PC-9 (cell line): ENCODE measurements around the gene STX18. TPM values are rescaled to one million over a fixed set of nuclear protein-coding genes. Genes with fewer than 3 reads are reported as not detected.
"Not testable (repeated sequence)": the region's sequence is repeated elsewhere in the genome, so short reads cannot be mapped to it uniquely, and the experiment has no call there.

ENCODE experiments used
- BruUV-seq: library from RNA; stranded (reverse); fragments of 400-500 nt; replicated peaks from 2 replicates; lab custom pipeline; 2021; lab: Mats Ljungman, UMichigan
- CTCF ChIA-PET: fragments of 300-600 bp; sonication (Branson Sonifier 250); formaldehyde crosslinking; loops from one replicate; lab custom pipeline; 2022; ENCODE audit warnings: antibody characterized with exemption; lab: Charles Lee
- POLR2A ChIA-PET: fragments of 300-600 bp; sonication (Branson Sonifier 250); formaldehyde crosslinking; loops from one replicate; lab custom pipeline; 2022; ENCODE audit warnings: antibody characterized with exemption; ENCODE audit not compliant: unreplicated experiment; lab: Charles Lee
- DNase-seq, 2 experiments: peaks; one replicate each; pipeline versions ENCODE4 v3.0.0 to v3.0.0-alpha.2; 2015 to 2022; ENCODE audit warnings: mixed read lengths in 1 of 2
- H2AFZ ChIP-seq: fragments of 200-600 bp; sonication (generic); 2 replicates; pipeline ENCODE4 v1.8.1; 2017; ENCODE audit warnings: antibody characterized with exemption
- H3F3A ChIP-seq: fragments of 200-600 bp; sonication (generic); 2 replicates; pipeline ENCODE4 v1.8.1; 2017; ENCODE audit warnings: antibody characterized with exemption, mild to moderate bottlenecking, low read depth; ENCODE audit not compliant: insufficient read depth
- H3K27ac ChIP-seq: fragments of 200-600 bp; sonication (generic); 2 replicates; pipeline ENCODE4 v1.6.1; 2016; ENCODE audit warnings: mixed run types
- H3K27me3 ChIP-seq: fragments of 200-600 bp; sonication (generic); 2 replicates; pipeline ENCODE4 v1.6.1; 2016; ENCODE audit warnings: low read depth, mixed run types; ENCODE audit not compliant: insufficient read depth
- H3K36me3 ChIP-seq: fragments of 200-600 bp; sonication (generic); 2 replicates; pipeline ENCODE4 v1.6.1; 2016; ENCODE audit warnings: low read depth, mixed run types
- H3K4me1 ChIP-seq: fragments of 200-600 bp; sonication (generic); replicated peaks from 2 replicates; pipeline ENCODE4 v1.6.1; 2016; ENCODE audit warnings: mixed run types; ENCODE audit not compliant: insufficient read depth
- H3K4me2 ChIP-seq: fragments of 200-600 bp; sonication (generic); 2 replicates; pipeline ENCODE4 v1.6.1; 2017; ENCODE audit warnings: mixed run types
- H3K4me3 ChIP-seq: fragments of 200-600 bp; sonication (generic); 2 replicates; pipeline ENCODE4 v1.6.1; 2016; ENCODE audit warnings: mixed run types
- H3K79me2 ChIP-seq: fragments of 200-600 bp; sonication (generic); 2 replicates; pipeline ENCODE4 v1.6.1; 2017; ENCODE audit warnings: low read depth, mixed run types
- H3K9me2 ChIP-seq: fragments of 200-600 bp; sonication (generic); 2 replicates; pipeline ENCODE4 v1.8.1; 2017; ENCODE audit warnings: mild to moderate bottlenecking; ENCODE audit not compliant: insufficient read depth
- H3K9me3 ChIP-seq: fragments of 200-600 bp; sonication (generic); 2 replicates; pipeline ENCODE4 v1.8.1; 2016; ENCODE audit warnings: low read depth; ENCODE audit not compliant: insufficient read depth
- H4K20me1 ChIP-seq: fragments of 200-600 bp; sonication (generic); 2 replicates; pipeline ENCODE4 v1.8.1; 2017; ENCODE audit not compliant: insufficient read depth
- EZH2 ChIP-seq: fragments of 200-600 bp; sonication (generic); IDR thresholded peaks from 2 replicates; pipeline ENCODE4 v1.8.0; 2017; ENCODE audit warnings: antibody characterized with exemption, low read depth
- intact Hi-C: fragments of 100-400 bp; cut with micrococcal nuclease; formaldehyde crosslinking; loops from one replicate; pipeline ENCODE4 v1.10.0; 2022; ENCODE audit not compliant: unreplicated experiment
- total RNA-seq: library from RNA; stranded (reverse); gene quantifications from 2 replicates; pipeline ENCODE4 v1.2.3, GENCODE V29; 2021
- TF ChIP-seq, protein P1 (sequence below): fragments of 200-600 bp; sonication (generic); conservative IDR thresholded peaks from 2 replicates; pipeline ENCODE4 v1.6.1; 2017; ENCODE audit warnings: mixed run types, antibody characterized with exemption, mild to moderate bottlenecking, moderate library complexity

The STX18 gene
- total RNA-seq, 1 experiment from 2014 or later: 30.5 TPM

DNA sequence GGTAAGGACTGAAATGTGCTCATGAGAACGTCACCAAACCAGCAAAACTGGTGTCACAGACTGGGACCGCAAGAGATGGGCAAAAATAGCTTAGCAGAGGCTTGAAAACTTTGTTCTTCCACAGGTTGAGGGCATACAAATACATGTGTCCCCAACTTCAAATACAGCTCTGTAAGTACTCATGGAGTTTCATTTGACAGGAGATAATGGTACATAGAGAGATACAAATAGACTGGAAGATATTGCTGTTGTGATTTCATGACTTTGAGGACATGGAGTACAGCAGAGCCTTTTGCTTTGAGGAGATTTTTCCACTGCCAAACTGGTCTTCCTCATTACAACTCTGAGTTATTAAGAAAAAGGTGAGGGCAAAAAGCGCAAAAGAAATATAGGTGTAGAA lies 70.7 kb downstream of the STX18 start:
- BruUV-seq: no TSS peak
- H3K9me3 ChIP-seq: no peaks in the 10 kb centered on the region
- no peak overlapping the region for H2AFZ ChIP-seq
- intact Hi-C loops: no loop called here
- no peaks in the 10 kb centered on the region for H3K9me2 ChIP-seq
- H3K79me2 ChIP-seq: no peaks in the 10 kb centered on the region
- H3K36me3 ChIP-seq: no peaks in the 10 kb centered on the region
- no peak for DNase-seq
- H3F3A ChIP-seq: no peaks in the 10 kb centered on the region
- no peaks in the 10 kb centered on the region for H3K4me1 ChIP-seq
- ChIA-PET POLR2A (no interaction called here), CTCF (no interaction called here)
- no peak overlapping the region for H3K27ac ChIP-seq
- no peaks in the 10 kb centered on the region for H4K20me1 ChIP-seq
- H3K4me2 ChIP-seq: no peak overlapping the region
- no peak for TF ChIP-seq EZH2
- TF ChIP-seq, protein P1, sequence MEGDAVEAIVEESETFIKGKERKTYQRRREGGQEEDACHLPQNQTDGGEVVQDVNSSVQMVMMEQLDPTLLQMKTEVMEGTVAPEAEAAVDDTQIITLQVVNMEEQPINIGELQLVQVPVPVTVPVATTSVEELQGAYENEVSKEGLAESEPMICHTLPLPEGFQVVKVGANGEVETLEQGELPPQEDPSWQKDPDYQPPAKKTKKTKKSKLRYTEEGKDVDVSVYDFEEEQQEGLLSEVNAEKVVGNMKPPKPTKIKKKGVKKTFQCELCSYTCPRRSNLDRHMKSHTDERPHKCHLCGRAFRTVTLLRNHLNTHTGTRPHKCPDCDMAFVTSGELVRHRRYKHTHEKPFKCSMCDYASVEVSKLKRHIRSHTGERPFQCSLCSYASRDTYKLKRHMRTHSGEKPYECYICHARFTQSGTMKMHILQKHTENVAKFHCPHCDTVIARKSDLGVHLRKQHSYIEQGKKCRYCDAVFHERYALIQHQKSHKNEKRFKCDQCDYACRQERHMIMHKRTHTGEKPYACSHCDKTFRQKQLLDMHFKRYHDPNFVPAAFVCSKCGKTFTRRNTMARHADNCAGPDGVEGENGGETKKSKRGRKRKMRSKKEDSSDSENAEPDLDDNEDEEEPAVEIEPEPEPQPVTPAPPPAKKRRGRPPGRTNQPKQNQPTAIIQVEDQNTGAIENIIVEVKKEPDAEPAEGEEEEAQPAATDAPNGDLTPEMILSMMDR: no peak
- no peaks in the 10 kb centered on the region for H3K27me3 ChIP-seq
- no peak overlapping the region for H3K4me3 ChIP-seq

DNA sequence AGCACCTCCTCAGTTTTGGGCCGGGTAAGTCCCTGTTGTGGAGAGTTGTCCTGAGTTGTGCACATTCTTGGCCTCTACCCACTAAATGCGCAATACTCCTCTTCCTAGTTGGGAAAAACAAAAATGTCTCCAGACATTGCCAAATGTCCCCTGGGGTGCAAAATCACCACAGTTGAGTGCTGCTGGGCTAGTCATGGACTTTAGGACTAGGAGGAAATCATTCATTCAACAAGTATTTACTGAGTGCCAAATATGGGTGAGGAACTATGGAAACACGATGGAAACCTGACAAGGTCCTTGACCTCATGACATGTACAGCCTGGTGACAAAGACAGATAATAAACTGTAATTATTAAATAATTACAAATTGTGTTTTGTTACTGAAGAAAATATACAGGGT lies 71.6 kb downstream of the STX18 start:
- Histone ChIP-seq H3K27me3 (no peaks in the 10 kb centered on the region), H3K4me3 (no peak overlapping the region), H3K79me2 (no peaks in the 10 kb centered on the region), H3K27ac (no peak overlapping the region), H3F3A (no peaks in the 10 kb centered on the region), H4K20me1 (no peaks in the 10 kb centered on the region), H3K36me3 (no peaks in the 10 kb centered on the region), H3K9me3 (no peaks in the 10 kb centered on the region), H3K4me1 (no peaks in the 10 kb centered on the region), H3K9me2 (no peaks in the 10 kb centered on the region), H3K4me2 (no peak overlapping the region), H2AFZ (no peak overlapping the region)
- ChIA-PET POLR2A (no interaction called here), CTCF (no interaction called here)
- no peak for DNase-seq
- no TSS peak for BruUV-seq
- TF ChIP-seq, protein P1: no peak
- no peak for TF ChIP-seq EZH2
- intact Hi-C loops: no loop called here

DNA sequence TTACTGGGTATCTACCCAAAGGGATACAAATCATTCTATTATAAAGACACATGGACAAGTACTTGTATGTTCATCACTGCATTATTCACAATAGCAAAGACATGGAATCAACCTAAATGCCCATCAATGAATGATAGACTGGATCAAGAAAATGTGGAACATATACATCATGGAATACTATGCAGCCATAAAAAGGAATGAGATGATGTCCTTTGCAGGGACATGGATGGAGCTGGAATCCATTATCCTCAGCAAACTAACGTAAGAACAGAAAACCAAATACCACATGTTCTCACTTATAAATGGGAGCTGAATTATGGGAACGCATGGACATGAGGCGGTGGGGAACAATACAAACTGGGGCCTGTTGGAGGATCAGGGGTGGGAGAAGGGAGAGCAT lies 76.6 kb downstream of the STX18 start:
- DNase-seq, H3K27ac ChIP-seq, H3K27me3 ChIP-seq, H3F3A ChIP-seq, H3K4me3 ChIP-seq, H3K4me1 ChIP-seq, H3K36me3 ChIP-seq, BruUV-seq, intact Hi-C loops, POLR2A ChIA-PET, H4K20me1 ChIP-seq, H3K79me2 ChIP-seq, CTCF ChIA-PET, H3K9me2 ChIP-seq, H3K9me3 ChIP-seq, H2AFZ ChIP-seq, H3K4me2 ChIP-seq: not testable (repeated sequence)

DNA sequence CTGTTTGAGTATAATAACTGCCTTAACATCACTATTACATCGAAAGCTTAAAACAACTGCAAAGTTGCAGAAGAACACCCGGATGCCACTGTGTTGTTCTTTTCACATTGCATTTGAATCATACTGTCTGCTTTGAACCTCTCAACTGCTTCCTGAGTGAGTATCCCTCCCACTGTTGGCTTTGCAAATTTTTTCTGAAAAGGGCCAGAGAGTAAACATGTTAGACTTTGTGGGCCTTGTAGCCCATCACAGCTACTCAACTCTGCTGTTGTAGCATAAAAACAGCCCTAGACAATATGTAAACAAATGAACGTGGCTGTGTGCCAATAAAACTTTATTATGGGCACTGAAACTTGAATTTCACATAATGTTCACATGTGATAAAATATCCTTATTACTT lies 78.9 kb downstream of the STX18 start:
- DNase-seq: no peak
- no peaks in the 10 kb centered on the region for H3K79me2 ChIP-seq
- H3K4me2 ChIP-seq: no peak overlapping the region
- H3K9me2 ChIP-seq: no peaks in the 10 kb centered on the region
- no peak overlapping the region for H3K4me3 ChIP-seq
- H3K27me3 ChIP-seq: no peaks in the 10 kb centered on the region
- no peaks in the 10 kb centered on the region; the same call in 1 of the 2 replicates for H3K36me3 ChIP-seq
- no peak overlapping the region for H3K27ac ChIP-seq
- no TSS peak for BruUV-seq
- intact Hi-C loops: no loop called here
- H4K20me1 ChIP-seq: no peaks in the 10 kb centered on the region
- H3K9me3 ChIP-seq: no peaks in the 10 kb centered on the region
- no peaks in the 10 kb centered on the region for H3F3A ChIP-seq
- POLR2A ChIA-PET: no interaction called here
- no peak overlapping the region for H2AFZ ChIP-seq
- no peaks in the 10 kb centered on the region for H3K4me1 ChIP-seq
- TF ChIP-seq EZH2: no peak
- TF ChIP-seq, protein P1: no peak
- CTCF ChIA-PET: no interaction called here
